Uterus (tissue), 4 donors: ENCODE results near the gene CPE. TPM values are rescaled to one million over a fixed set of nuclear protein-coding genes. Genes with fewer than 3 reads are reported as not detected.

Source experiments
- DNase-seq, 2 donors: peaks; one replicate each; pipeline ENCODE4 v3.0.0-alpha.2; 2019 to 2020
- H3K27ac ChIP-seq, 2 donors: fragments of 200-600 bp; sonication (generic); 1 replicate in 1 of 2; 2 replicates in 1 of 2; pipeline ENCODE4 v1.5.1; 2016 to 2018
- H3K27me3 ChIP-seq, 2 donors: fragments of 200-600 bp; sonication (generic); one replicate each; pipeline ENCODE4 v1.5.1; 2018 to 2019; ENCODE audit warnings: control low read depth in 1 of 2
- H3K36me3 ChIP-seq, 2 donors: fragments of 200-600 bp; sonication (generic); one replicate each; pipeline ENCODE4 v1.5.1; 2019; ENCODE audit warnings: control low read depth in 1 of 2
- H3K4me1 ChIP-seq, 2 donors: fragments of 200-600 bp; sonication (generic); one replicate each; pipeline ENCODE4 v1.5.1; 2018 to 2019; ENCODE audit warnings: control low read depth in 1 of 2
- H3K4me3 ChIP-seq, 2 donors: fragments of 200-600 bp; sonication (generic); 1 replicate in 1 of 2; 2 replicates in 1 of 2; pipeline ENCODE4 v1.5.1; 2018 to 2019; ENCODE audit warnings: mild to moderate bottlenecking in 1 of 2
- H3K9me3 ChIP-seq, 2 donors: fragments of 200-600 bp; sonication (generic); one replicate each; pipeline ENCODE4 v1.5.1; 2019; ENCODE audit warnings: control low read depth in 1 of 2
- CTCF ChIP-seq, 4 experiments: fragments of 200-600 bp in 2 of 4; fragments of 450-650 bp in 2 of 4; sonication (generic) in 2 of 4; IDR thresholded peaks; one replicate each; pipeline ENCODE4 v1.5.1; 2016 to 2019; ENCODE audit warnings: antibody characterized with exemption in 4 of 4, mild to moderate bottlenecking in 2 of 4, moderate library complexity in 1 of 4
- POLR2A ChIP-seq, 2 donors: fragments of 450-650 bp; IDR thresholded peaks; one replicate each; pipeline ENCODE4 v1.6.1; 2016; ENCODE audit warnings: antibody characterized with exemption in 2 of 2, mild to moderate bottlenecking in 1 of 2, moderate library complexity in 1 of 2
- intact Hi-C: fragments of 100-400 bp; cut with DNase I; formaldehyde crosslinking; loops from one replicate; pipeline ENCODE4 v1.15.1; 2023; ENCODE audit warnings: low total_unique reads
- microRNA counts, 2 donors: library from miRNA; unstranded; fragments of <30 nt; microRNA quantifications; one replicate each; lab custom pipeline; 2016 to 2017
- microRNA-seq: library from miRNA; unstranded; fragments of <30 nt; microRNA quantifications from one replicate; pipeline ENCODE4, GENCODE V29; 2016; ENCODE audit warnings: borderline microRNAs expressed, borderline replicate concordance
- small RNA-seq: library from RNA; depleted of rRNA; stranded (forward); fragments of <200 nt; gene quantifications from one replicate; pipeline ENCODE3, GENCODE V24; 2016
- total RNA-seq, 4 donors: library from RNA; depleted of rRNA in 3 of 4; stranded (reverse); fragments of >200 nt in 3 of 4; gene quantifications; one replicate each; pipeline versions ENCODE4 v1.1.0 to v1.2.4, GENCODE V29; 2014 to 2023
- donor health status: DM: yes; HTN: yes; CAD: no.

Gene CPE
- total RNA-seq, 4 donors from 2014 or later: 85.0 to 395 (median 129) TPM

GRCh38 chr4:165540206-165540830, 161.5 kb downstream of the CPE start:
- intact Hi-C loops: no loop called here
- H3K27me3 ChIP-seq: no peaks in the 10 kb centered on the region
- H3K9me3 ChIP-seq: no peaks in the 10 kb centered on the region
- DNase-seq: no peak
- no peaks in the 10 kb centered on the region for H3K4me1 ChIP-seq
- TF ChIP-seq CTCF (IDR thresholded peaks at IDR 0.05) (no peak), POLR2A (IDR thresholded peaks at IDR 0.05) (no peak)
- H3K4me3 ChIP-seq: no peak overlapping the region
- H3K27ac ChIP-seq: no peak overlapping the region
- no peaks in the 10 kb centered on the region for H3K36me3 ChIP-seq

- no peak overlapping the region for H3K4me3 ChIP-seq
Measured at GRCh38 chr4:165541851-165542459, 163.1 kb downstream of the CPE start.

GRCh38 chr4:165542476-165542875, 163.7 kb downstream of the CPE start:
- DNase-seq: no peak
- Histone ChIP-seq H3K36me3 (no peaks in the 10 kb centered on the region), H3K4me1 (no peaks in the 10 kb centered on the region), H3K4me3 (no peak overlapping the region), H3K9me3 (no peaks in the 10 kb centered on the region), H3K27me3 (no peaks in the 10 kb centered on the region), H3K27ac (no peak overlapping the region)
- intact Hi-C loops: no loop called here
- TF ChIP-seq POLR2A (IDR thresholded peaks at IDR 0.05) (no peak), CTCF (IDR thresholded peaks at IDR 0.05) (no peak)

More at GRCh38 chr4:165541851-165542459, 163.1 kb downstream of the CPE start:
- intact Hi-C loops: no loop called here
- no peak overlapping the region for H3K27ac ChIP-seq
- TF ChIP-seq CTCF (IDR thresholded peaks at IDR 0.05) (no peak), POLR2A (IDR thresholded peaks at IDR 0.05) (no peak)
- no peak for DNase-seq
- H3K36me3 ChIP-seq: no peaks in the 10 kb centered on the region
- H3K4me1 ChIP-seq: no peaks in the 10 kb centered on the region
- no peaks in the 10 kb centered on the region for H3K9me3 ChIP-seq
- H3K27me3 ChIP-seq: no peaks in the 10 kb centered on the region

MicroRNAs encoded within 50 kb of the gene (microRNA counts, 767-probe panel; counts per million panel counts)
- microRNA hsa-miR-578 (lab: Ali Mortazavi, UCI): 0 to 640 counts per million in 2 donors

Small RNAs within 50 kb of the gene (microRNA-seq; reads per million reads assigned to microRNA genes)
- gene MIR578: not detected

Small RNAs within 50 kb of the gene (small RNA-seq; reads per million reads assigned to genes)
- gene MIR578 (not detected), gene SCGB1D5P (not detected)

Other genes with a start within 250 kb of the CPE start
- 10 to 100 TPM in 3 of 4 donors, 1 to 10 TPM in 1; 6.1 to 68.2 (median 26.2) TPM for gene KLHL2, start 171.4 kb upstream of the CPE start, total RNA-seq
- gene MSMO1, start 51.3 kb upstream of the CPE start, total RNA-seq: 10 to 100 TPM in 3 of 4 donors, 1 to 10 TPM in 1; 8.7 to 87.8 (median 18.9) TPM